SK-N-SH (cell line): ENCODE results near the gene GPR183. TPM values are rescaled to one million over a fixed set of nuclear protein-coding genes. Genes with fewer than 3 reads are reported as not detected.

ENCODE experiments used
- CTCF ChIA-PET: fragments of 300-600, 350-600 bp; formaldehyde crosslinking; extraction: SDS; loops from one replicate; lab custom pipeline; 2021; lab: Yijun Ruan, JAX
- POLR2A ChIA-PET: fragments of 350-600 bp; sonication (Branson Sonifier 250); formaldehyde crosslinking; extraction: SDS; loops from one replicate; lab custom pipeline; 2020; ENCODE audit warnings: antibody characterized with exemption, inconsistent platforms; lab: Yijun Ruan, JAX
- DNase-seq: peaks from one replicate; pipeline ENCODE4 v3.0.0; 2012
- H2AFZ ChIP-seq: fragments of 200-600 bp; sonication (generic); 2 replicates; pipeline ENCODE4 v1.8.1; 2016; ENCODE audit warnings: antibody characterized with exemption, mild to moderate bottlenecking, low read depth
- H3F3A ChIP-seq: fragments of 200-600 bp; sonication (generic); replicated peaks from 2 replicates; pipeline ENCODE3; 2016; ENCODE audit warnings: antibody characterized with exemption, mild to moderate bottlenecking; ENCODE audit not compliant: insufficient read depth
- H3K27ac ChIP-seq, 2 experiments: fragments of 200-500 bp in 1 of 2; fragments of 200-600 bp in 1 of 2; sonication (Bioruptor generic) in 1 of 2; sonication (generic), shearing (Covaris generic) in 1 of 2; 2 replicates each; pipeline versions ENCODE4 v1.5.1 to v1.6.1; 2014 to 2016; ENCODE audit warnings: low read depth in 2 of 2, inconsistent platforms in 1 of 2, low read length in 1 of 2, mild to moderate bottlenecking in 1 of 2, mixed read lengths in 1 of 2
- H3K27me3 ChIP-seq: fragments of 200-600 bp; sonication (generic), shearing (Covaris generic); 2 replicates; pipeline ENCODE4 v1.6.1; 2016; ENCODE audit warnings: mixed run types; ENCODE audit not compliant: insufficient read depth
- H3K36me3 ChIP-seq, 2 experiments: fragments of 200-500 bp in 1 of 2; fragments of 200-600 bp in 1 of 2; sonication (Bioruptor generic) in 1 of 2; sonication (generic) in 1 of 2; replicated peaks in 1 of 2; 2 replicates each; pipeline versions ENCODE3 to v1.5.1; 2014 to 2016; ENCODE audit warnings: low read length in 1 of 2, mild to moderate bottlenecking in 1 of 2; ENCODE audit not compliant: insufficient read depth in 2 of 2, control insufficient read depth in 1 of 2
- H3K4me1 ChIP-seq, 2 experiments: fragments of 200-500 bp in 1 of 2; fragments of 200-600 bp in 1 of 2; sonication (Bioruptor generic) in 1 of 2; sonication (generic), shearing (Covaris generic) in 1 of 2; 2 replicates each; pipeline versions ENCODE4 v1.5.1 to v1.6.1; 2014 to 2016; ENCODE audit warnings: low read depth in 1 of 2, low read length in 1 of 2, mixed run types in 1 of 2; ENCODE audit not compliant: insufficient read depth in 2 of 2, control insufficient read depth in 1 of 2
- H3K4me2 ChIP-seq: fragments of 200-600 bp; sonication (generic), shearing (Covaris generic); 2 replicates; pipeline ENCODE4 v1.6.1; 2017; ENCODE audit warnings: mixed run types
- H3K4me3 ChIP-seq, 2 experiments: fragments of 200-500 bp in 1 of 2; fragments of 200-600 bp in 1 of 2; sonication (Bioruptor generic) in 1 of 2; sonication (generic), shearing (Covaris generic) in 1 of 2; 2 replicates each; pipeline versions ENCODE4 v1.5.1 to v1.8.1; 2014 to 2016; ENCODE audit warnings: low read depth in 2 of 2, inconsistent platforms in 1 of 2, low read length in 1 of 2, mild to moderate bottlenecking in 1 of 2, mixed read lengths in 1 of 2, moderate library complexity in 1 of 2
- H3K79me2 ChIP-seq: fragments of 200-600 bp; sonication (generic); 2 replicates; pipeline ENCODE4 v1.8.1; 2017; ENCODE audit warnings: mild to moderate bottlenecking; ENCODE audit not compliant: insufficient read depth
- H3K9ac ChIP-seq: fragments of 200-600 bp; sonication (generic); 2 replicates; pipeline ENCODE4 v1.6.1; 2017; ENCODE audit warnings: mixed run types
- H3K9me2 ChIP-seq: fragments of 200-600 bp; sonication (generic); 2 replicates; pipeline ENCODE4 v1.6.1; 2017; ENCODE audit warnings: mixed run types
- H3K9me3 ChIP-seq: fragments of 200-600 bp; sonication (generic); 2 replicates; pipeline ENCODE4 v1.6.1; 2017; ENCODE audit warnings: mixed run types, mild to moderate bottlenecking, moderate library complexity
- H4K20me1 ChIP-seq: fragments of 200-600 bp; sonication (generic); 2 replicates; pipeline ENCODE4 v1.6.1; 2017; ENCODE audit warnings: mild to moderate bottlenecking, mixed run types; ENCODE audit not compliant: insufficient read depth
- CTCF ChIP-seq: fragments of 200-600 bp; sonication (generic); IDR thresholded peaks from 2 replicates; pipeline ENCODE4 v1.6.1; 2017; ENCODE audit warnings: antibody characterized with exemption, mild to moderate bottlenecking, moderate library complexity
- ELF1 ChIP-seq: IDR thresholded peaks from 2 replicates; pipeline ENCODE4 v1.4.0; 2012
- EP300 ChIP-seq, 2 experiments: IDR thresholded peaks; 2 replicates each; pipeline versions ENCODE4 v1.4.0 to v1.6.1; 2012; ENCODE audit warnings: borderline replicate concordance in 1 of 2, low read depth in 1 of 2, low read length in 1 of 2
- EZH2phosphoT487 ChIP-seq: fragments of 200-600 bp; sonication (generic); IDR thresholded peaks from 2 replicates; pipeline ENCODE4 v1.6.1; 2017; ENCODE audit warnings: low read depth, mixed run types, mild to moderate bottlenecking, antibody characterized with exemption, moderate library complexity, borderline replicate concordance
- FOXJ3 ChIP-seq: sonication (generic); formaldehyde crosslinking; IDR thresholded peaks from 2 replicates; pipeline ENCODE4 v1.5.1; 2020; ENCODE audit warnings: mild to moderate bottlenecking, missing genetic modification reagents
- GATA2 ChIP-seq: sonication (generic); formaldehyde crosslinking; IDR thresholded peaks from 2 replicates; pipeline ENCODE4 v1.5.0; 2020; ENCODE audit warnings: mild to moderate bottlenecking, missing genetic modification reagents
- IRF3 ChIP-seq: fragments of 150-350 bp; IDR thresholded peaks from 2 replicates; pipeline ENCODE4 v1.6.1; 2016; ENCODE audit warnings: mild to moderate bottlenecking, low read depth, low read length
- JUND ChIP-seq: IDR thresholded peaks from 2 replicates; pipeline ENCODE4 v1.4.0; 2012
- MEF2A ChIP-seq: IDR thresholded peaks from 2 replicates; pipeline ENCODE4 v1.4.0; 2012; ENCODE audit warnings: low read depth, borderline replicate concordance
- MXI1 ChIP-seq: IDR thresholded peaks from 2 replicates; pipeline ENCODE4 v1.6.1; 2012; ENCODE audit warnings: mild to moderate bottlenecking, low read depth, low read length, improper control_type of control experiment
- NFIC ChIP-seq: IDR thresholded peaks from 2 replicates; pipeline ENCODE4 v1.4.0; 2012; ENCODE audit warnings: borderline replicate concordance
- NRF1 ChIP-seq: IDR thresholded peaks from 2 replicates; pipeline ENCODE4 v1.6.1; 2012; ENCODE audit warnings: low read depth, mild to moderate bottlenecking, low read length
- POLR2AphosphoS5 ChIP-seq: IDR thresholded peaks from 2 replicates; pipeline ENCODE4 v1.6.1; 2012; ENCODE audit warnings: low read depth, low read length
- RAD21 ChIP-seq: IDR thresholded peaks from 2 replicates; pipeline ENCODE4 v1.6.1; 2012; ENCODE audit warnings: mild to moderate bottlenecking, low read length
- RCOR1 ChIP-seq: fragments of 150-350 bp; IDR thresholded peaks from 2 replicates; pipeline ENCODE4 v1.6.1; 2017; ENCODE audit warnings: antibody characterized with exemption, low read length
- SIN3A ChIP-seq: IDR thresholded peaks from 2 replicates; pipeline ENCODE4 v1.6.1; 2012; ENCODE audit warnings: low read depth, mild to moderate bottlenecking, low read length, moderate library complexity, borderline replicate concordance
- TAF1 ChIP-seq: IDR thresholded peaks from 2 replicates; pipeline ENCODE4 v1.6.1; 2012; ENCODE audit warnings: low read depth, mild to moderate bottlenecking, low read length, moderate library complexity, borderline replicate concordance
- TCF12 ChIP-seq: IDR thresholded peaks from 2 replicates; pipeline ENCODE4 v1.4.0; 2012
- TEAD4 ChIP-seq: IDR thresholded peaks from 2 replicates; pipeline ENCODE4 v1.4.0; 2012; ENCODE audit warnings: mild to moderate bottlenecking, borderline replicate concordance; ENCODE audit not compliant: insufficient read depth
- USF1 ChIP-seq: IDR thresholded peaks from 2 replicates; pipeline ENCODE4 v1.4.0; 2012; ENCODE audit warnings: low read depth, borderline replicate concordance
- USF2 ChIP-seq: fragments of 150-350 bp; IDR thresholded peaks from 2 replicates; pipeline ENCODE4 v1.6.1; 2017; ENCODE audit warnings: antibody characterized with exemption, low read length, low read depth, borderline replicate concordance
- YY1 ChIP-seq: IDR thresholded peaks from 2 replicates; pipeline ENCODE4 v1.4.0; 2012; ENCODE audit warnings: low read depth, mild to moderate bottlenecking
- WGBS: methylation state at CpG from one replicate; pipeline ENCODE4 v1.1.6; 2017; ENCODE audit warnings: low lambda C conversion rate; 5-methylcytosine and 5-hydroxymethylcytosine counted together
- polyA plus RNA-seq, 3 experiments: library from polyadenylated mRNA; depleted of rRNA; stranded (reverse); fragments of >200 nt; gene quantifications; 2 replicates each; pipeline ENCODE4 v1.2.3, GENCODE V29; 2012

Gene GPR183
- polyA plus RNA-seq, 1 of the 3 experiments (the other 2 are of a cell fraction) = 0.07 TPM

GRCh38 chr13:99267927-99268326 is 39.3 kb downstream of the GPR183 start:
- Histone ChIP-seq H3K4me3 (no peak overlapping the region), H3K9me2 (no peaks in the 10 kb centered on the region), H3F3A (peaks cover 3% of the 10 kb centered on the region), H3K36me3 (peaks cover 3 to 20% of the 10 kb centered on the region in 2 experiments), H3K79me2 (no peaks in the 10 kb centered on the region), H2AFZ (no peak overlapping the region), H3K4me1 (no peaks in the 10 kb centered on the region), H3K4me2 (no peak overlapping the region), H3K27me3 (no peaks in the 10 kb centered on the region), H4K20me1 (no peaks in the 10 kb centered on the region), H3K27ac (no peak overlapping the region), H3K9ac (no peak overlapping the region), H3K9me3 (no peaks in the 10 kb centered on the region)
- no peak for DNase-seq
- POLR2A ChIA-PET = no interaction called here
- WGBS = 95% methylated on average over 4 of the region's 4 CpGs
- CTCF ChIA-PET = interaction anchor here (0.6 to 10.4 kb wide), 9 partner anchors 10 to 169 kb away, joined by 3 to 249 read pairs (median 18); partner anchors contain the start of genes GPR18 and UBAC2
- TF ChIP-seq IRF3 (no peak), TCF12 (no peak), NFIC (no peak), TEAD4 (no peak), USF1 (no peak), MEF2A (no peak), POLR2AphosphoS5 (no peak), EZH2phosphoT487 (no peak), MXI1 (no peak), JUND (no peak), RCOR1 (no peak), USF2 (no peak), GATA2 (CRISPR knock-in tag) (no peak), NRF1 (no peak), ELF1 (no peak), EP300 (IDR thresholded peaks at IDR 0.05; ENCODE audit: borderline replicate concordance in 1 of 2, low read depth in 1 of 2, low read length in 1 of 2) (no peak)

GRCh38 chr13:99266827-99267226 is 40.4 kb downstream of the GPR183 start:
- CTCF ChIA-PET = interaction anchor here (0.6 to 10.4 kb wide), 13 partner anchors 9 to 385 kb away, joined by 3 to 249 read pairs (median 5); partner anchors contain the start of gene UBAC2
- H3K9me2 ChIP-seq = no peaks in the 10 kb centered on the region
- H3K9me3 ChIP-seq = no peaks in the 10 kb centered on the region
- H3K4me1 ChIP-seq = no peaks in the 10 kb centered on the region
- no peaks in the 10 kb centered on the region for H3K27me3 ChIP-seq
- H3K4me2 ChIP-seq = no peak overlapping the region
- POLR2A ChIA-PET = no interaction called here
- 91% methylated on average over 6 of the region's 6 CpGs for WGBS
- H4K20me1 ChIP-seq = no peaks in the 10 kb centered on the region
- TF ChIP-seq YY1 = no peak
- no peak for TF ChIP-seq GATA2 (CRISPR knock-in tag)
- no peak for TF ChIP-seq TAF1
- TF ChIP-seq EZH2phosphoT487 = no peak
- TF ChIP-seq USF1 = no peak
- TF ChIP-seq ELF1 = no peak
- no peak for TF ChIP-seq FOXJ3 (CRISPR knock-in tag)
- no peak for TF ChIP-seq RCOR1
- TF ChIP-seq CTCF = no peak
- no peak for TF ChIP-seq MEF2A
- no peak for TF ChIP-seq SIN3A
- no peak for TF ChIP-seq RAD21
- no peak for TF ChIP-seq POLR2AphosphoS5
- TF ChIP-seq JUND = no peak
- H3K4me3 ChIP-seq = no peak overlapping the region
- no peak overlapping the region for H2AFZ ChIP-seq
- no peak overlapping the region for H3K9ac ChIP-seq
- no peak for DNase-seq
- H3K79me2 ChIP-seq = no peaks in the 10 kb centered on the region; the same call in 1 of the 2 replicates
- H3K36me3 ChIP-seq = peaks cover 5 to 22% of the 10 kb centered on the region in 2 experiments
- no peak overlapping the region for H3K27ac ChIP-seq
- peaks cover 3% of the 10 kb centered on the region for H3F3A ChIP-seq
